Mucosa of gallbladder (tissue), 1 donor: ENCODE measurements around the gene PEX26. TPM values are rescaled to one million over a fixed set of nuclear protein-coding genes. Genes with fewer than 3 reads are reported as not detected.
"Not testable (repeated sequence)": the region's sequence is repeated elsewhere in the genome, so short reads cannot be mapped to it uniquely, and the experiment has no call there.

ENCODE experiments used
- DNase-seq: peaks from one replicate; pipeline ENCODE4 v3.0.0-alpha.2; 2020; ENCODE audit warnings: low spot score
- total RNA-seq: library from RNA; stranded (reverse); gene quantifications from one replicate; pipeline ENCODE4 v1.2.1, GENCODE V29; 2021
- donor health status: DM: no; HTN: no; CAD: no.

Gene PEX26
- total RNA-seq, 1 donor from 2014 or later = 51.5 TPM

DNA sequence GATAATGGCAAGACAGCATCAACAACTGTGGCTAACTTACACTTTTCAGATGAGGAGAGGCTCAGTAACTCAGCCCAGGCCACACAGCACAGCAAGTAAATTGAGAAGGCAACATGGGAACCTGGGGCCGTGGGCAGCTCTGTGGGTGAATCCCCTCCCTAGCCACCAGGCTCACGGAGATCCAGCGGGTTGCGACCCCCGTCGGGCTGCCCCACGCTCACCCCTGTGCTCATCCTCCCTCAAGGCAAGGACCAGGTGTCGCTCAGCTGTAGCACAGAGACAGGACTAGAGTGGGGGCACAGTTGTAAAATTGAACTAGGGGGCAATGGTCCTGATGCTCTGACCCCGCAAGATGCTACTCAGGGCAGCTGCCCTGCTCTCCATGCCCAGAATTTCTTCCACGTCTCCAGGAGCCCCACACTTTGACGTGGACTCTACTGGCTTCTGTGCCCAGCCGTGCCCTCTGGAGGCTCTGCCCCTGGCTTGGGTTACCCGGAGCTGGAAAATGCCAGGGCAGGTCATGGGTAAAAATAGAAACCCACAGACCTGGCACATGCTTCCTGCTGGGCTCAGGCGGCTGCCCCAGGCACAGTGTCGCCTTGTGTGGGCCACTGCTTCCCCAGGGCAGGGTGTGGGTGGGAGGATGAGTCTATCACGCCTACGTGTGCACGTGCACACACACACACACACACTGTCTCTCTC, 41.8 kb downstream of the PEX26 start:
- no peak for DNase-seq

DNA sequence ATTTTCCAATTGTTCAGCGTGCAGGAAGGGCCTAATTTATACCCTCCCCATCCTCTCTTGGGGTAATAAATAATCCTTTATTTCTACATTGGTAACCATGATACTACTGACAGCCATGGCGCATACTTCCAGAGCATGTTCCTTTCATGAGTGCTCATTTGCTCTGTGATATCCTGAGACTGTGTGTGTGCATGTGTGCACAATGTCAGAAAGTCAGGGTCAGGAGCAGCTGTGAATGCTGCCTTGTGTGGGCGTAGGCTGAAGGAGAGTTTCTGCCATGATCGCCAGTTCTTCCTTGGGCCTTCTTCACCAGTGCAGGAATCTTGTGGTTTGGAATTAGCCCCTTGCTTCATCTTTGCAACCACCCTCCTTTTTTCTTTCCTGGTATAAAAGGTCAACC, 43.1 kb downstream of the PEX26 start:
- no peak for DNase-seq

DNA sequence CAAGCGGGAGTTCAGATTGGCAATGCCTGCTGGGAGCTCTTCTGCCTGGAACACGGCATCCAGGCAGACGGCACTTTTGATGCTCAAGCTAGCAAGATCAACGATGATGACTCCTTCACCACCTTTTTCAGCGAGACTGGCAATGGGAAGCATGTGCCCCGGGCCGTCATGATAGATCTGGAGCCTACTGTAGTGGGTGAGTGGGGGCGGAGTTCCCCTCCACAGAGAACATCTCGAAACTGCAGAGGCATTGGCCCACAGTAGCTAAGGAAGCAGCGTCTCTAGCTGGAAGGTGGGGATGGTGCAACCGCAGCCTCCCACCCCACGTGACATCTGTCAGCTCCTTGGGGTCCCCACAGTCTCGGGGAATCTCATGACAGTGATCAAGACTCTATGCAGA, 43.7 kb downstream of the PEX26 start:
- no peak for DNase-seq

DNA sequence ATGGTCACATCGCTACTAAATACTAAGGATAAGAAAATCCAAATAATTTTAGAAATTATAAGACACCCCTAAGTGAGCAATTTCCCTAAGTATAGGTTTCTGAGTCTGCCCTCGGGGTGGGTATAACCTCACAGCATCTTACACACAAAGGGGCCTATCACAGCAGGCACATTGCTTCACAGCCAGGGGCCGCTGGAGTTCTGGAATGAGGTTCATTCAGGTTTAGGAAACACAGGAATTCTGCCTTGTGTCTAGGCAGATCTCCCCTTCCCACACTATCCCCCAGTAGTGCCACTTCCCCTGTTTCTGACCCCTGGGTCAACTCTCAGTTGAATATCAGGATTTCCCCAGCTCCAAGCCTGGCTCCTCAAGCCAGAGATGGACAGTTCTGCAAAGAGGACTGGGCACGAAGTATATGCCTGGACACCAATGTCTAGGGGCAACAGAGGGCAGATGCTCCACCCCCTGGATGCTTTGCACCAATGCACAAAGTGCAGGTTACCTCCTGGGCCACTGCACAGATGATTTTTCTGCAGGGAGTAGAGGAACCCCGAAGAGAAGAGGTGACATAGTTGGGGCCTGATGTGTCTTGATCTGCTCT, 44.3 kb downstream of the PEX26 start:
- no peak for DNase-seq

DNA sequence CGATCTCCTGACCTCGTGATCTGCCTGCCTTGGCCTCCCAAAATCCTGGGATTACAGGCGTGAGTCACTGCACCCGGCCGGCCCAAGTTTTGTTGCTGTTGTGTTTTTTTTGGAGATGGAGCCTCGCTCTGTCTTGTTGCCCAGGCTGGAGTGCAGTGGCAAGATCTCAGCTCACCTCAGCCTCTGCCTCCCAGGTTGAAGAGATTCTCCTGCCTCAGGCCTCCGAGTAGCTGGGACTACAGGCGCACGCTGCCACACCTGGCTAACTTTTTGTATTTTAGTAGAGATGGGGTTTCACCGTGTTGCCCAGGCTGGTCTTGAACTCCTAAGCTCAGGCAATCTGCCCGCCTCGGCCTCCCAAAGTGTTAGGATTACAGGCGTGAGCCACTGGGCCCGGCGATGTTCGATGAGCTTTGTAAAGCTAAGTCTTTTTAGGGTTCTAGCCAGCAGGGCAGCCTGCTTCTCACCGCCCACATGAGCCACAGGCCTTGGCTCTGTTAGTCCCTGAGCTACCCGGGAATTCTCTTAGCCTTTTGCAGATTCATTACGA, 45.8 kb downstream of the PEX26 start:
- not testable (repeated sequence) for DNase-seq

DNA sequence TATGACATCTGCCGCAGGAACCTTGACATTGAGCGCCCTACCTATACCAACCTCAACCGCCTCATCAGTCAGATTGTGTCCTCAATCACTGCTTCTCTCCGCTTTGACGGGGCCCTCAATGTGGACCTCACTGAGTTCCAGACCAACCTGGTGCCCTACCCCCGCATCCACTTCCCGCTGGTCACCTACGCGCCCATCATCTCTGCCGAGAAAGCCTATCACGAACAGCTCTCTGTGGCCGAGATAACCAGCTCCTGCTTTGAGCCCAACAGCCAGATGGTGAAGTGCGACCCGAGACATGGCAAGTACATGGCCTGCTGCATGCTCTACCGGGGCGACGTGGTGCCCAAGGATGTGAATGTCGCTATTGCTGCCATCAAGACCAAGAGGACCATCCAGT, 48.8 kb downstream of the PEX26 start:
- DNase-seq = no peak

DNA sequence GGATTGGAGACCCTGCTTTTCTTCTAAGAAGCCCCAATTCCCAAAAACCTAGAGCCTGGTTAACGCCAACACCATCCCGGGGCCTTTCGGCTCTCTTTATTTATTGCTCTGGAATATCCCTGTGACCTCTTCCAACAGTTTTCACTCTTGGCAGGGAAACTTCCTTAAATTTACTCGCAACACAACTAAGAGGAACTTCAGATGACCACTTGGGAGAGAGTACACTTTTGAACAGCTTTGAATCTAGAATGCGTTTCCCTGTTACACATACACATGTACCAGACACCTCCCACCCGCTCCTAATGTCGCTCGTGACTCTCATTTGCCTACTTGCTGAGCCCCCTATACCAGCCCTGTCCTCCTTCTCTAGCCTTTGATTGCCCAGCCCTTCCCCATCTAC, 52.2 kb downstream of the PEX26 start:
- no peak for DNase-seq

DNA sequence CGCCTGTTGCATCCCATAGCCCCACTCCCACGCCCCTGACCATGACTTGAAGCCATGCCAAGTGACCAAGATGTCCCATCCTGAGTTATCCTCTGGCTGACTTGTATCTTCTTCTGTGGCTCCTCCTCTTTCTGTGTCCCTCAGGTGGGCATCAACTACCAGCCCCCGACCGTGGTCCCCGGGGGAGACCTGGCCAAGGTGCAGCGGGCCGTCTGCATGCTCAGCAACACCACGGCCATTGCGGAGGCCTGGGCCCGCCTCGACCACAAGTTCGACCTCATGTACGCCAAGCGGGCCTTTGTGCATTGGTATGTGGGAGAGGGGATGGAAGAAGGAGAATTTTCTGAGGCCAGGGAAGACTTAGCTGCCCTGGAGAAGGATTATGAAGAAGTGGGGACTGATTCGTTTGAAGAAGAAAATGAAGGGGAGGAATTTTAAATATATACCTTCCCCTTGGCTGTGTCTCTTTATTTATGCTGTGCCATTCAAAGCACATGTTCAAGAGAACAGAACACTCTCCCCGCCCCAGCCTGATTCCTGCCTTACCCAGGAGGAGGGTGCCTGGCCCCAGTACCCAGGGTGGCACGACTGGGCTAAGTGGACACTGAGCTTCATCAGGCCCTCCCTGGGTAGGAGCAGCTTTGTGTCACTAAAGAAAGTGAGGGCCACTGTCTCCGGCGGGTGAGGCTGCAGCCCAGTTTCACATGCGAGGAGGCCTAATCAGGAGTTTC, 53.1 kb downstream of the PEX26 start:
- no peak for DNase-seq

DNA sequence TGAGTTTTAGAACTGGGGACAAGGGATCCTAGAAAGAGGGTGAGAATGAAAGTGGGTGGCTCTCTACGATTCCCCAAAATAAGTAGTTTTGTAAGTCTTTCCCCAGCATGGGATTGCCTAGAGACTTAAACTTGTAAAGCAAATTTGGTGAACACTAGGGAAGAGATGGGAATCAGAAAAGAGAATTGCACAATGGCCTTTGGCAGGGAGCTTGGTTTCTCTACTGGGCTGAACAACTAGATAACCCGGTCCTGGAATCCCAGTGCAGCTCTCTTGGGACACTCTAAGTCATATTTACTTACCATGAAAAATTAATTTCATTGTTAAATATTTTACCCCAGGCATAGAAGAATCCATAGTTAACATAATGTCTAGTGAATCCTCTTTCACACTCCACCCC, 55.7 kb downstream of the PEX26 start:
- no peak for DNase-seq

DNA sequence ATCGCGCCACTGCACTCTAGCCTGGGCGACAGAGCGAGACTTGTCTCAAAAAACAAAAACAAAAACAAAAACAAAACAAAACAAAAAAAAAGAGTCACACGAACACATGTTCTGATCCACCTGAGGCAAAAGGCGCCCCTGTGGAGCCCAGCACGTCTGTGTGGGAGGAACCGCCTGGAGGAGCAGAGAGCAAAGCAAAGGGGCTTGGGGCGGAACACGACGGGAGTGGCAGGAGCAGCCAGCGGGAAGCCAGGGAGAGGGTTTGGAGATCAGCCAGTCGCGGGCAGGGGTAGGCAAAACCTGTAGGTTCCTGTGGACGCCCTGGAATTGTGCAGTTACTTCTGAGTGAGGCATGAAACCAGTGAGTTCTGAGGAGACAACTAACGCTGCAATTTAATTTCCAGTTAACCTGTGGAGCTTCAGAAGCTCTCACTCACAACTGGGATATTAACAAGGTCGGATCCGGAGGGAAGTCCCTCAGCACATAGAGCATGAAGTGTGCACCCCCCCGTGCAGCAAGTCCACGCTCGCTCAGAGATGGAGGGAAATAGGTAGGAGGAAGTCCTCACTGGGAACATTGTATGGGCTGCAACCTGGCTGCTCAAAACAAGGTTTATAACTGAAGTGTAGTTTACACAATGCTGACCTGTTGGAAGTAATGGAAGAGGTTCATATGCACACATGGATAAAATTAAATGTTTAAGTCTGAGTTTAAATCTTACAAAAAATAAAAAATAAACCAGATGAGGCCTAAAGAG, 59.0 kb downstream of the PEX26 start:
- DNase-seq = no peak

DNA sequence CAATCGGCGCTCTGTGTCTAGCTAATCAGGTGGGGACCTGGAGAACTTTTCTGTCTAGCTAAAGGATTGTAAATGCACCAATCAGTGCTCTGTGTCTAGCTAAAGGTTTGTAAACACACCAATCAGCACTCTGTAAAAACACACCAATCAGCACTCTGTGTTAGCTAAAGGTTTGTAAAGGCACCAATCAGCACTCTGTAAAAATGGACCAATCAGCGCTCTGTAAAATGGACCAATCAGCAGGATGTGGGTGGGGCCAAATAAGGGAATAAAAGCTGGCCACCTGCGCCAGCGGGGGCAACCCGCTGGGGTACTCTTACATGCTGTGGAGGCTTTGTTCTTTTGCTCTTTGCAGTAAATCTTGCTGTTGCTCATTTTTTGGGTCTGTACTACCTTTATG, 63.2 kb downstream of the PEX26 start:
- DNase-seq = not testable (repeated sequence)

DNA sequence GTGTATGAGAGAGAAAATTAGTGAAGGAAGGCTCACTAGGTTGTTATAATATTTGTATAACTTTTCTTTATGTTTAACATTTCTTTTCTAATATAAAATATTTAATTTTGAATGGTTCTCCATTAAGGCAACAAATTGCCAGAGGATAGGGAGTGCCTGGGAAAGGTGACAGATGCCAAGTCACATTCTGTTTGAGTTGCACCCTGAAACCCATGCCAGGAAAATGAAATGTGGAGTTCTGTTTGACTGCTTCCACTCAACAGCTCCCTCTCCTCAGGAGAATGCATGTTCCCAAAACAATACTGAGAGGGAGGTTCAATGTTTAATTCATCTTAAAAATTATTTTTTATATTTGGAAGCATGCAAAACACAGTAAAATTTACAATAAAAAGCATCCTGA, 66.3 kb downstream of the PEX26 start:
- no peak for DNase-seq

DNA sequence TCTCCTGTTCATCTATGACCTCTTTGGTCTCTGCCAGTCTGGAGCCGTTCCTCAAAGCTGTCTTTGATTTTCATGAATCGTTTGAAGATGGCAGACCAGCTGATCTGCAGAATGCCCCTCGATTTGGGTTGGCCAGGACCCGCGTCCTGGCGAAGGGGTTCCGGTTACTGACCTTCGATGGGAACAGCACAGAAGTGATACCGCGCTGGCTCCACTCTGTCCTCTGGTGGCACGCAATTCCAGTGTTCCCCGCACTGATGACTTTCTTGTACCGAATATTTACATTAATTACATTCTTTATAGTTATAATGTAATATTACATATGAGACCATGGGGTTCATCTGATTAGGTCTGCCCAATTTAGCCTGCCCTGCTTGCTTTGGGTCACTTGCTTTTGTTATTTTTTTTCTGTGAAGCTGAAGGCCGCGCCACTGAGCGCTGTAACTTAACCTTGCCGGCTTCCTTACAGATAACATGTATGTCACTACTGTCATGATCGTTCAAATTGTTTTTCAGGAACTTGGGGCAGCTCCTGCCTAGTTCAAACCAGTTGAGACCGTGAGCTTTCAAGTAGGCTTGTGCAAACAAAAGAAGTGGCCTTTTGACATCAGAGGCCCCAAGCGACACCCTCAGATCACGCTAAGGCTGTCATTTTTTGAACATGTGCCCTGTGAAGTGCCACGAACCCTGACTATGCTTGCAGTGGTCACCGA, 68.0 kb downstream of the PEX26 start:
- no peak for DNase-seq

DNA sequence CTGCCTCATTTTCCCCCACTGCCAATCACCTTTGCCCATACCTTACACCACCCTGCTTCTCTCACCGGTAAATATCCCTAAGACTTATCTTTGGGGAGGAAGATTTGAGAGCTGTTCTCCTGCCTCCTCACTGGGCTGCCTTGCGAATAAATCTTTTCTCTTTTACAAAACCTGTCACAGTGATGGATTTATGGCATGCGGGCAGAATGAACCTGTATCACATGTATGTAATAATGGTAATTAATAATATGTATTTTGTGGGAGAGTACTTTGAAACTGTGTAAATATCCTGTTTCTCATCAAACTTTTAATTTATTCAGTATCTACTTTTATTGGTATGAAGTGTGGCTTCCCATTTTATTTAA, 68.6 kb downstream of the PEX26 start:
- no peak for DNase-seq

DNA sequence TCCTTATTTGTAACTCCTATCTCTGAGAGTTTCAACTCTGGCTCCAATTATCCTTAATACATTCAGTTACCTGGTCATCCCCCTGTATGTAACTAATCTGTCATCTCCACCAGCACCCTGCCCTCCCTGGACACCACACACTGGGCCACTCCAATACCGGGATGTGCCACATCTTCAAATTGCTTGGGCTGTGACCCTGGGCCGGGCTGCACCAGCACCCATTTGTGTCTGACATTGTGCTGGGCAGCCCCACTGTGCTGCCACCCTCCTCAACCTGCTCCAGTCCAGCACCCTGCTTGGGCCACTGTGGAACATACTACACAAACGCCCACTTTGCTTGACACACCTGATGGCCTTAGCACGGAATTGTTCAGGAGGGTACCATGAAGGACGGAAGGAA, 70.0 kb downstream of the PEX26 start:
- DNase-seq = no peak

DNA sequence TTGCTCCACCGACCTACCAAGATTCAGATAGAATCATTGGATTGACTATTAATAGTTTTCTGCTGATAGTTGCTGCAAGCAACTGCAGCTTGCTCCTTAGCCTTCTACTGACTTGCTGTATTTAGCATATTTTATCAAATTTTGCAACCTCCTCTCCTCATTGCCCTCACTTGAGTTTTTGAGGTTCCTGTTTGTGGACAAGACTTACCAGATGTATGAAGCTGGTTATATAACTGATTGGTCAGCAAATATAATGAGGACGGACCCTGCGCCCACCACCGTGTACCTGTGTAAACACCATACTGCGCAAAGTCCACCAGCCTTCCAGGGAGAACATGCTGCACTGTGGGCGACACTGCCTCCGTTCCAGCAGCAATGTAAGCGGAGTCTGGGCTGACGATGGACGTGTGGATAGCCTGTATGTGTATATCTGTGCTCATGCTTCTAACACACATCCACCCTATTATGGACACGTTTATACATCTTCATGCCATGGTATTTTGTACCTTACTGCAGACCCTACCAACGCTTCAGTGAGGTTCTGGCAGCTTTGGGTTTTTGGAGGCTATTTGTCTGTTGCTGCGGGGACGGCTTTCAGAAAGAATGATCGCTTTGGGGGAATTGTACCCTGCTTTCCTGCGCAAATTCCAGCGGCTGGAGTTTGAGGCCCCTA, 70.6 kb downstream of the PEX26 start:
- DNase-seq = no peak

DNA sequence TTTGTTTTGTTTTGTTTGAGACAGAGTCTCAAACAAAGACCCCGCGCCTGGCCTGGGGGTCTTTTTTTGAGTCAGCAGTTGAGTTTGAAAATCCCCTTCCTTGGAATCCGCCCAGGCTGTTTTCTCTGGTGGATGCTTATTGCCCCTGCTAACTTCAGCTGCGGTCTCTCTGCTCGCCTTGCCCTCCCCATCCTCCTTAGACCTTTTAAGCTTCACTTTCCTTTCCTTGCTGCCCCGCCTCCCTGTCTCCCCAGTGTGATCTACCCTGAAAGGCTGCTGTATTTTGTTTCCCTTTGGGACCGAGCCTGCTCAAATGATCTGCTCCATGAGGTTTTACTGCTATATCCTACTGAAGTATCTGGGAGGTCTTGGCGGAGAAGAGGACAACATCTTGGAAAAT, 74.7 kb downstream of the PEX26 start:
- DNase-seq = no peak

DNA sequence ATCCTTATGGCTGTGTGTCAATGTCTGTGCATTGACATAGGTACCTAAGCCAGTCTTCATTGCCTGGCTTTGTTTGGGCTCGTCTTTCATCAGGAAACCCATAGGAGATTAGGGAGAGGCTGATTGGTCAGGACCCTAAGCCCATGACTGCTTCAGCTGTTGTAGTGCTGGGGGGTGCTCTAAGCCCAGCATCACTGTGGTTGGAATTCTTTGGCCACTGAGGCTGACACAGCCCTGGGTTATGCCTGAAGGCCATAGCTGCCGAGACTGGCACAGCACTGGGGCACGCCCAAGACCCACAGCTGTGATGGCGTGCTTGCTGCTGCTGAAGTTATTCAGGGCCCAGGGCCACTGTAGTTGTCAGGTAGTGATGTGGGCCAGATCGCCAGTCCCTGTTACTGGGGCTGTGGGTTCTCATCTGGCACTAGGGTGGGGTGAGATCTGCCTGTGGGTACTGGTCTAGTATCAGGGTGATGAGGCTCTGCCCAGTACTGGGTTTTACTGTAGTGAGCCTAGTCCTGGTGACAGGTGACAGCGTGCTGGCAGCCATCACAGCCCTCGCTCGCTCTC, 77.1 kb downstream of the PEX26 start:
- no peak for DNase-seq
